ENCODE measurements around the gene RANBP17. TPM values are rescaled to one million over a fixed set of nuclear protein-coding genes. Genes with fewer than 3 reads are reported as not detected.

RANBP17 gene
- total and polyA plus RNA-seq, 9 of the 15 experiments (the other 6 are each of a cell fraction or from before 2014, with no cell fraction given): not detected

DNA sequence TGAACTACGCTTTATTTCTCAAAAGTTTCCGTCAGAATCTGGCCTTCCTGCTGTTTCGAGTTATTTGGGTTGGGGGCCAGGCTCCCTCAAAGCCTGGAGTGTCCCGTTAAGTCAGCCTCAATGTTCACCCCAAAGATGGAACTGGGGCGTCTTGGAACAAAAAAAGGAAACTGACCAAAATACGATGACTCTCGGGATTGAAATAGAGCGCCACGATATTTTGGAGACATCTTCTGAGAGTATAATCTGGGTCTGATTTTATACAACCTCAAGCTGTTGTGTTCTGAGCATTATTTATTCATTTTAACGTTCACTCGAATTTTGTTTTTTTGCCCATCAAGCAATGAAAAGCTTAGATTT is 475.4 kb downstream of the RANBP17 start:
- POLR2A ChIA-PET: no interaction called here
- CTCF ChIA-PET (ENCODE audit: low intra/inter-chr PET ratio): interaction anchor here (0.6 to 1.9 kb wide), 2 partner anchors 102 to 131 kb away, joined by 3 to 5 read pairs; no protein-coding TSS in a partner anchor
- H2AFZ ChIP-seq (ENCODE audit: low read depth, low read length): peak overlapping the region; percentile 42; the same call in 1 of the 2 replicates
- no peaks in the 10 kb centered on the region for H3K36me3 ChIP-seq (ENCODE audit: control insufficient read depth, insufficient read depth, low read length)
- in situ Hi-C loops (cut with MboI): loop anchor here (10.0 kb wide), 1 partner anchor 592 kb away; no protein-coding TSS in a partner anchor
- peaks cover 7 to 30% of the 10 kb centered on the region in 2 experiments; a peak in 3 of 5 replicates for H3K27me3 ChIP-seq (ENCODE audit: control insufficient read depth in 2 of 2, insufficient read depth in 2 of 2, low read length in 2 of 2)
- no peaks in the 10 kb centered on the region for H3K9me3 ChIP-seq (replicated peaks; ENCODE audit: control insufficient read depth, insufficient read depth, low read depth, low read length)
- no peak overlapping the region for H3K4me2 ChIP-seq (ENCODE audit: insufficient read depth, low read length)
- 3% methylated on average over 11 of the region's 11 CpGs for WGBS (ENCODE audit: insufficient coverage, low coverage, missing lambda C conversion rate)
- H3K27ac ChIP-seq (ENCODE audit: extremely low read depth, low read depth, low read length): no peak overlapping the region
- BruUV-seq (replicated peaks): no TSS peak
- ATAC-seq (no peak), DNase-seq (ENCODE audit: extremely low read depth in 1 of 4, low spot score in 3 of 4) (no peak), FAIRE-seq (peak; percentile 62)
- TF ChIP-seq FOXP1 (CRISPR knock-in tag; IDR thresholded peaks at IDR 0.05): no peak
- no peak for TF ChIP-seq RFX1 (IDR thresholded peaks at IDR 0.05)
- no peak for TF ChIP-seq RBM34 (IDR thresholded peaks at IDR 0.05; ENCODE audit: borderline replicate concordance, insufficient read depth, low read length)
- TF ChIP-seq MYBL2 (IDR thresholded peaks at IDR 0.05; ENCODE audit: low read depth): no peak
- no peak for TF ChIP-seq MYBL2 (CRISPR knock-in tag; IDR thresholded peaks at IDR 0.05; ENCODE audit: borderline replicate concordance)
- no peak for TF ChIP-seq NR2F6 (CRISPR knock-in tag; IDR thresholded peaks at IDR 0.05)
- TF ChIP-seq ADNP (tag; IDR thresholded peaks at IDR 0.05): no peak
- no peak for TF ChIP-seq NFE2 (IDR thresholded peaks at IDR 0.05; ENCODE audit: low read depth)
- no peak for TF ChIP-seq SIN3B (IDR thresholded peaks at IDR 0.05; ENCODE audit: low read depth)
- no peak for TF ChIP-seq MYNN (IDR thresholded peaks at IDR 0.05)
- no peak for TF ChIP-seq MYNN (CRISPR knock-in tag; IDR thresholded peaks at IDR 0.05)
- no peaks in the 10 kb centered on the region for H3K9me1 ChIP-seq (ENCODE audit: control insufficient read depth, insufficient read depth, low read length)
- H3K9ac ChIP-seq (ENCODE audit: insufficient read depth in 1 of 2, low read depth in 2 of 2, low read length in 2 of 2): no peak overlapping the region
- H4K20me1 ChIP-seq (replicated peaks; ENCODE audit: control insufficient read depth, insufficient read depth, low read length): no peaks in the 10 kb centered on the region
- H3K4me1 ChIP-seq (replicated peaks in 1 of 2; ENCODE audit: control insufficient read depth in 2 of 2, insufficient read depth in 2 of 2, low read length in 2 of 2): no peaks in the 10 kb centered on the region; a peak in 1 of 5 replicates
- no peaks in the 10 kb centered on the region for H3K79me2 ChIP-seq (ENCODE audit: control insufficient read depth, insufficient read depth, low read length)
- no peak overlapping the region for H3K4me3 ChIP-seq
- intact Hi-C loops (cut with micrococcal nuclease): loop anchor here (1.0 to 5.0 kb wide), 3 partner anchors 64 to 700 kb away; no protein-coding TSS in a partner anchor

Measured in K562 (cell line).